NCI-H1694 (cell line): Measurements from ENCODE around the gene DYNLL1.
A peak's percentile ranks its signal among the peaks of the same experiment; 100 is the strongest.
"Not testable (repeated sequence)": the region's sequence is repeated elsewhere in the genome, so short reads cannot be mapped to it uniquely, and the experiment has no call there.

Experiments
- DNase-seq: peaks from one replicate; lab custom pipeline; 2025; lab: John Stamatoyannopoulos, UW

Gene DYNLL1

GRCh38 chr12:120515496-120515895 is 19.6 kb downstream of the DYNLL1 start:
- DNase-seq, result no peak

- not testable (repeated sequence) for DNase-seq
These were observed 23.4 kb downstream of the DYNLL1 start for GRCh38 chr12:120519324-120519723.

GRCh38 chr12:120522568-120522967 is 26.7 kb downstream of the DYNLL1 start:
- no peak for DNase-seq

- DNase-seq, result peak; percentile 83
These were observed 33.1 kb downstream of the DYNLL1 start, which contains the start of gene COQ5 for GRCh38 chr12:120528861-120529525. Gene COQ5 (minus strand): TSS chr12:120529158. CDS start chr12:120529141, 17 bp downstream.

GRCh38 chr12:120529641-120530417 is 33.9 kb downstream of the DYNLL1 start:
- DNase-seq, result no peak

GRCh38 chr12:120530418-120530761 is 34.5 kb downstream of the DYNLL1 start:
- not testable (repeated sequence) for DNase-seq

GRCh38 chr12:120532701-120533238 is 36.9 kb downstream of the DYNLL1 start:
- DNase-seq, result no peak

- DNase-seq, result peak; percentile 70
These were observed 38.3 kb downstream of the DYNLL1 start, which contains the start of gene RNF10 for GRCh38 chr12:120534203-120534702. Gene RNF10 (plus strand): TSS chr12:120534356. CDS start chr12:120534812, 456 bp downstream.

GRCh38 chr12:120534703-120535655 is 39.1 kb downstream of the DYNLL1 start:
- no peak for DNase-seq

- DNase-seq, result no peak
These were observed 40.3 kb downstream of the DYNLL1 start for GRCh38 chr12:120536064-120536791.

GRCh38 chr12:120537856-120538220 is 41.9 kb downstream of the DYNLL1 start:
- no peak for DNase-seq

- no peak for DNase-seq
These were observed 42.6 kb downstream of the DYNLL1 start for GRCh38 chr12:120538281-120539156.

GRCh38 chr12:120539303-120539702 is 43.4 kb downstream of the DYNLL1 start:
- no peak for DNase-seq

GRCh38 chr12:120540445-120540844 is 44.5 kb downstream of the DYNLL1 start:
- no peak for DNase-seq

- no peak for DNase-seq
These were observed 46.3 kb downstream of the DYNLL1 start for GRCh38 chr12:120542166-120542565.

- no peak for DNase-seq
These were observed 48.8 kb downstream of the DYNLL1 start for GRCh38 chr12:120544691-120545090.

GRCh38 chr12:120546050-120546386 is 50.1 kb downstream of the DYNLL1 start:
- DNase-seq, result no peak
